Measurements from ENCODE around the gene ADAMTS3. TPM values are rescaled to one million over a fixed set of nuclear protein-coding genes. Genes with fewer than 3 reads are reported as not detected.
A peak's percentile ranks its signal among the peaks of the same experiment; 100 is the strongest.

ADAMTS3 gene
- total and polyA plus RNA-seq, 9 of the 15 experiments (the other 6 are each of a cell fraction or from before 2014, with no cell fraction given) = 4.0 to 18.0 (median 12.1) TPM

- TF ChIP-seq, protein P1, sequence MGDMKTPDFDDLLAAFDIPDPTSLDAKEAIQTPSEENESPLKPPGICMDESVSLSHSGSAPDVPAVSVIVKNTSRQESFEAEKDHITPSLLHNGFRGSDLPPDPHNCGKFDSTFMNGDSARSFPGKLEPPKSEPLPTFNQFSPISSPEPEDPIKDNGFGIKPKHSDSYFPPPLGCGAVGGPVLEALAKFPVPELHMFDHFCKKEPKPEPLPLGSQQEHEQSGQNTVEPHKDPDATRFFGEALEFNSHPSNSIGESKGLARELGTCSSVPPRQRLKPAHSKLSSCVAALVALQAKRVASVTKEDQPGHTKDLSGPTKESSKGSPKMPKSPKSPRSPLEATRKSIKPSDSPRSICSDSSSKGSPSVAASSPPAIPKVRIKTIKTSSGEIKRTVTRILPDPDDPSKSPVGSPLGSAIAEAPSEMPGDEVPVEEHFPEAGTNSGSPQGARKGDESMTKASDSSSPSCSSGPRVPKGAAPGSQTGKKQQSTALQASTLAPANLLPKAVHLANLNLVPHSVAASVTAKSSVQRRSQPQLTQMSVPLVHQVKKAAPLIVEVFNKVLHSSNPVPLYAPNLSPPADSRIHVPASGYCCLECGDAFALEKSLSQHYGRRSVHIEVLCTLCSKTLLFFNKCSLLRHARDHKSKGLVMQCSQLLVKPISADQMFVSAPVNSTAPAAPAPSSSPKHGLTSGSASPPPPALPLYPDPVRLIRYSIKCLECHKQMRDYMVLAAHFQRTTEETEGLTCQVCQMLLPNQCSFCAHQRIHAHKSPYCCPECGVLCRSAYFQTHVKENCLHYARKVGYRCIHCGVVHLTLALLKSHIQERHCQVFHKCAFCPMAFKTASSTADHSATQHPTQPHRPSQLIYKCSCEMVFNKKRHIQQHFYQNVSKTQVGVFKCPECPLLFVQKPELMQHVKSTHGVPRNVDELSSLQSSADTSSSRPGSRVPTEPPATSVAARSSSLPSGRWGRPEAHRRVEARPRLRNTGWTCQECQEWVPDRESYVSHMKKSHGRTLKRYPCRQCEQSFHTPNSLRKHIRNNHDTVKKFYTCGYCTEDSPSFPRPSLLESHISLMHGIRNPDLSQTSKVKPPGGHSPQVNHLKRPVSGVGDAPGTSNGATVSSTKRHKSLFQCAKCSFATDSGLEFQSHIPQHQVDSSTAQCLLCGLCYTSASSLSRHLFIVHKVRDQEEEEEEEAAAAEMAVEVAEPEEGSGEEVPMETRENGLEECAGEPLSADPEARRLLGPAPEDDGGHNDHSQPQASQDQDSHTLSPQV (IDR thresholded peaks at IDR 0.05) = 0 out of 2 replicates have a peak, but pooled peaks have one; percentile 31
- no peak for TF ChIP-seq ZNF217 (CRISPR knock-in tag; IDR thresholded peaks at IDR 0.05)
- TF ChIP-seq ARID4B (CRISPR knock-in tag; IDR thresholded peaks at IDR 0.05) = no peak
- TF ChIP-seq FOXM1 (IDR thresholded peaks at IDR 0.05; ENCODE audit: low read depth) = 0 out of 2 replicates have a peak, but pooled peaks have one; percentile 19
- no peak for TF ChIP-seq FOXM1 (CRISPR knock-in tag; IDR thresholded peaks at IDR 0.05; ENCODE audit: low read depth)
- TF ChIP-seq TBP (optimal IDR thresholded peaks at IDR 0.05; ENCODE audit: low read depth, low read length) = no peak
- TF ChIP-seq CXXC5 (CRISPR knock-in tag; IDR thresholded peaks at IDR 0.05) = peak; percentile 49; the same call in 1 of the 2 replicates
- TF ChIP-seq ZBTB1 (CRISPR knock-in tag; IDR thresholded peaks at IDR 0.05; ENCODE audit: borderline replicate concordance, low read depth) = no peak
- TF ChIP-seq CBFA2T3 (IDR thresholded peaks at IDR 0.05) = peak; percentile 75
- 0 out of 2 replicates have a peak, but pooled peaks have one; percentile 24 for TF ChIP-seq DMBX1 (CRISPR knock-in tag; IDR thresholded peaks at IDR 0.05; ENCODE audit: borderline replicate concordance)
- no peak for TF ChIP-seq NEUROD1 (IDR thresholded peaks at IDR 0.05; ENCODE audit: borderline replicate concordance, low read depth, low read length, partially characterized antibody)
- TF ChIP-seq SMARCE1 (IDR thresholded peaks at IDR 0.05) = 0 out of 2 replicates have a peak, but pooled peaks have one; percentile 8
- peak; percentile 73 for TF ChIP-seq SMARCA4 (IDR thresholded peaks at IDR 0.05)
- peak; percentile 1 for TF ChIP-seq MEIS2 (IDR thresholded peaks at IDR 0.05; ENCODE audit: partially characterized antibody)
- peak in 1 of 2 experiments; percentile 23; a peak in 1 of 4 replicates for TF ChIP-seq KDM1A (IDR thresholded peaks at IDR 0.05)
- peak; percentile 80 for TF ChIP-seq STAT5A (IDR thresholded peaks at IDR 0.05; ENCODE audit: borderline replicate concordance, low read length)
- TF ChIP-seq FOSL1 (tag; conservative IDR thresholded peaks at IDR 0.05) = no peak
- peak; percentile 85 for TF ChIP-seq ARID1B (IDR thresholded peaks at IDR 0.05)
- TF ChIP-seq RCOR1 (IDR thresholded peaks at IDR 0.05; ENCODE audit: borderline replicate concordance in 1 of 2, low read depth in 2 of 2, low read length in 2 of 2) = peak in 1 of 2 experiments; percentile 79; a peak in 1 of 4 replicates
- TF ChIP-seq L3MBTL2 (IDR thresholded peaks at IDR 0.05) = peak; percentile 60; the same call in 1 of the 2 replicates
These were observed 13.6 kb downstream of the ADAMTS3 start (continued) for GRCh38 chr4:72555377-72555831.

Measured in K562 (cell line).